H1 (cell line): ENCODE data around the gene SOSTDC1. TPM values are rescaled to one million over a fixed set of nuclear protein-coding genes. Genes with fewer than 3 reads are reported as not detected.

ENCODE experiments used
- BRCA1 ChIP-seq: IDR thresholded peaks from 2 replicates; pipeline ENCODE4 v1.6.1; 2012; ENCODE audit warnings: low read depth, low read length, improper control_type of control experiment
- CHD2 ChIP-seq: IDR thresholded peaks from 2 replicates; pipeline ENCODE4 v1.6.1; 2012; ENCODE audit warnings: low read length, improper control_type of control experiment
- CTCF ChIP-seq, 3 experiments: IDR thresholded peaks; 1 replicate in 2 of 3; 2 replicates in 1 of 3; pipeline versions ENCODE4 v1.5.1 to v1.6.1; 2011; ENCODE audit warnings: low read length in 3 of 3, mild to moderate bottlenecking in 3 of 3, inconsistent platforms in 2 of 3, low read depth in 1 of 3, moderate library complexity in 1 of 3; ENCODE audit not compliant: insufficient read depth in 1 of 3; ENCODE audit errors: control extremely low read depth in 1 of 3
- NRF1 ChIP-seq: IDR thresholded peaks from 2 replicates; pipeline ENCODE4 v1.6.1; 2011; ENCODE audit warnings: mild to moderate bottlenecking, low read depth, low read length, improper control_type of control experiment
- RAD21 ChIP-seq, 2 experiments: IDR thresholded peaks in 1 of 2; conservative IDR thresholded peaks in 1 of 2; 2 replicates each; pipeline ENCODE4 v1.6.1; 2011; ENCODE audit warnings: low read depth in 2 of 2, low read length in 2 of 2, improper control_type of control experiment in 1 of 2, inconsistent platforms in 1 of 2, mild to moderate bottlenecking in 1 of 2, moderate library complexity in 1 of 2
- TAF7 ChIP-seq: optimal IDR thresholded peaks from 2 replicates; pipeline ENCODE3; 2011; ENCODE audit warnings: low read depth, mild to moderate bottlenecking, inconsistent platforms, low read length, moderate library complexity, borderline replicate concordance
- polyA plus RNA-seq, 7 experiments: library from polyadenylated mRNA; depleted of rRNA in 3 of 7; stranded (reverse) in 5 of 7; unstranded in 2 of 7; fragments of >200 nt in 5 of 7; fragments of 200-250 nt in 2 of 7; gene quantifications; 1 replicate in 5 of 7; 2 replicates in 1 of 7; 4 replicates in 1 of 7; pipeline versions ENCODE4 v1.2.1 to v1.2.3, GENCODE V29; 2011 to 2013; ENCODE audit warnings: missing spikeins in 2 of 7, mixed read lengths in 2 of 7
- total RNA-seq: library from RNA; stranded (reverse); fragmentation: NEBNext Ultra II Directional; extraction: Animal tissue kit (Norgen Biotek cat#: 25700); gene quantifications from 2 replicates; pipeline ENCODE4 v1.2.1, GENCODE V29; 2021
- TF ChIP-seq, protein P1 (sequence below): fragments of 300-600 bp; sonication (generic); IDR thresholded peaks from 2 replicates; pipeline ENCODE4 v1.7.1; 2012; ENCODE audit warnings: low read length, moderate library complexity, mild to moderate bottlenecking, inconsistent platforms; ENCODE audit not compliant: insufficient replicate concordance

Gene SOSTDC1
- total and polyA plus RNA-seq, 2 of the 8 experiments (the other 6 are each of a cell fraction or from before 2014, with no cell fraction given): 0.35 to 0.79 TPM

DNA sequence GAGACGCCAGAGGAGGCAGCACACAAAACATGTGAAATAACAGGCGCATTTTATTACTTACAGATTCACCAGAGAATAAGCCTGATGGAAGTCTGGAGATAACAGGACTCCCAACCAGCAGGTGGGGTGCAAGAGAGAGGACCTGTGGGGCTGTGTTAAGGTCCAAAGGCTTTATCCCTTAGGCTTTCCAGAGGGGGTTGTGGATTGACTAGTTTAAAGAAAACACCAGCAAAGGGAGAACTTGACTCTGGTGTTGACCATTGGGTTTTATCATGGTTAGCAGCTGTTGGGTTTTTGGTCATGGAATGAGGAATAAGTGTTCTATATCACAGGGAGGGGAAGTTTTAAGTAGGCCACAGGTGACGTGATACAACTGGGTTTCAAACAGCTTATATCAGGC lies 42.6 kb downstream of the SOSTDC1 start (continued):
- TF ChIP-seq, protein P1, sequence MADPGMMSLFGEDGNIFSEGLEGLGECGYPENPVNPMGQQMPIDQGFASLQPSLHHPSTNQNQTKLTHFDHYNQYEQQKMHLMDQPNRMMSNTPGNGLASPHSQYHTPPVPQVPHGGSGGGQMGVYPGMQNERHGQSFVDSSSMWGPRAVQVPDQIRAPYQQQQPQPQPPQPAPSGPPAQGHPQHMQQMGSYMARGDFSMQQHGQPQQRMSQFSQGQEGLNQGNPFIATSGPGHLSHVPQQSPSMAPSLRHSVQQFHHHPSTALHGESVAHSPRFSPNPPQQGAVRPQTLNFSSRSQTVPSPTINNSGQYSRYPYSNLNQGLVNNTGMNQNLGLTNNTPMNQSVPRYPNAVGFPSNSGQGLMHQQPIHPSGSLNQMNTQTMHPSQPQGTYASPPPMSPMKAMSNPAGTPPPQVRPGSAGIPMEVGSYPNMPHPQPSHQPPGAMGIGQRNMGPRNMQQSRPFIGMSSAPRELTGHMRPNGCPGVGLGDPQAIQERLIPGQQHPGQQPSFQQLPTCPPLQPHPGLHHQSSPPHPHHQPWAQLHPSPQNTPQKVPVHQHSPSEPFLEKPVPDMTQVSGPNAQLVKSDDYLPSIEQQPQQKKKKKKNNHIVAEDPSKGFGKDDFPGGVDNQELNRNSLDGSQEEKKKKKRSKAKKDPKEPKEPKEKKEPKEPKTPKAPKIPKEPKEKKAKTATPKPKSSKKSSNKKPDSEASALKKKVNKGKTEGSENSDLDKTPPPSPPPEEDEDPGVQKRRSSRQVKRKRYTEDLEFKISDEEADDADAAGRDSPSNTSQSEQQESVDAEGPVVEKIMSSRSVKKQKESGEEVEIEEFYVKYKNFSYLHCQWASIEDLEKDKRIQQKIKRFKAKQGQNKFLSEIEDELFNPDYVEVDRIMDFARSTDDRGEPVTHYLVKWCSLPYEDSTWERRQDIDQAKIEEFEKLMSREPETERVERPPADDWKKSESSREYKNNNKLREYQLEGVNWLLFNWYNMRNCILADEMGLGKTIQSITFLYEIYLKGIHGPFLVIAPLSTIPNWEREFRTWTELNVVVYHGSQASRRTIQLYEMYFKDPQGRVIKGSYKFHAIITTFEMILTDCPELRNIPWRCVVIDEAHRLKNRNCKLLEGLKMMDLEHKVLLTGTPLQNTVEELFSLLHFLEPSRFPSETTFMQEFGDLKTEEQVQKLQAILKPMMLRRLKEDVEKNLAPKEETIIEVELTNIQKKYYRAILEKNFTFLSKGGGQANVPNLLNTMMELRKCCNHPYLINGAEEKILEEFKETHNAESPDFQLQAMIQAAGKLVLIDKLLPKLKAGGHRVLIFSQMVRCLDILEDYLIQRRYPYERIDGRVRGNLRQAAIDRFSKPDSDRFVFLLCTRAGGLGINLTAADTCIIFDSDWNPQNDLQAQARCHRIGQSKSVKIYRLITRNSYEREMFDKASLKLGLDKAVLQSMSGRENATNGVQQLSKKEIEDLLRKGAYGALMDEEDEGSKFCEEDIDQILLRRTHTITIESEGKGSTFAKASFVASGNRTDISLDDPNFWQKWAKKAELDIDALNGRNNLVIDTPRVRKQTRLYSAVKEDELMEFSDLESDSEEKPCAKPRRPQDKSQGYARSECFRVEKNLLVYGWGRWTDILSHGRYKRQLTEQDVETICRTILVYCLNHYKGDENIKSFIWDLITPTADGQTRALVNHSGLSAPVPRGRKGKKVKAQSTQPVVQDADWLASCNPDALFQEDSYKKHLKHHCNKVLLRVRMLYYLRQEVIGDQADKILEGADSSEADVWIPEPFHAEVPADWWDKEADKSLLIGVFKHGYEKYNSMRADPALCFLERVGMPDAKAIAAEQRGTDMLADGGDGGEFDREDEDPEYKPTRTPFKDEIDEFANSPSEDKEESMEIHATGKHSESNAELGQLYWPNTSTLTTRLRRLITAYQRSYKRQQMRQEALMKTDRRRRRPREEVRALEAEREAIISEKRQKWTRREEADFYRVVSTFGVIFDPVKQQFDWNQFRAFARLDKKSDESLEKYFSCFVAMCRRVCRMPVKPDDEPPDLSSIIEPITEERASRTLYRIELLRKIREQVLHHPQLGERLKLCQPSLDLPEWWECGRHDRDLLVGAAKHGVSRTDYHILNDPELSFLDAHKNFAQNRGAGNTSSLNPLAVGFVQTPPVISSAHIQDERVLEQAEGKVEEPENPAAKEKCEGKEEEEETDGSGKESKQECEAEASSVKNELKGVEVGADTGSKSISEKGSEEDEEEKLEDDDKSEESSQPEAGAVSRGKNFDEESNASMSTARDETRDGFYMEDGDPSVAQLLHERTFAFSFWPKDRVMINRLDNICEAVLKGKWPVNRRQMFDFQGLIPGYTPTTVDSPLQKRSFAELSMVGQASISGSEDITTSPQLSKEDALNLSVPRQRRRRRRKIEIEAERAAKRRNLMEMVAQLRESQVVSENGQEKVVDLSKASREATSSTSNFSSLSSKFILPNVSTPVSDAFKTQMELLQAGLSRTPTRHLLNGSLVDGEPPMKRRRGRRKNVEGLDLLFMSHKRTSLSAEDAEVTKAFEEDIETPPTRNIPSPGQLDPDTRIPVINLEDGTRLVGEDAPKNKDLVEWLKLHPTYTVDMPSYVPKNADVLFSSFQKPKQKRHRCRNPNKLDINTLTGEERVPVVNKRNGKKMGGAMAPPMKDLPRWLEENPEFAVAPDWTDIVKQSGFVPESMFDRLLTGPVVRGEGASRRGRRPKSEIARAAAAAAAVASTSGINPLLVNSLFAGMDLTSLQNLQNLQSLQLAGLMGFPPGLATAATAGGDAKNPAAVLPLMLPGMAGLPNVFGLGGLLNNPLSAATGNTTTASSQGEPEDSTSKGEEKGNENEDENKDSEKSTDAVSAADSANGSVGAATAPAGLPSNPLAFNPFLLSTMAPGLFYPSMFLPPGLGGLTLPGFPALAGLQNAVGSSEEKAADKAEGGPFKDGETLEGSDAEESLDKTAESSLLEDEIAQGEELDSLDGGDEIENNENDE: no peak
- TF ChIP-seq RAD21 (IDR thresholded peaks at IDR 0.05 in 1 of 2, conservative IDR thresholded peaks at IDR 0.05 in 1 of 2; ENCODE audit: low read depth in 2 of 2, low read length in 2 of 2) (peak; percentile 13 to 31; a peak in 3 of 4 replicates), CHD2 (no peak), BRCA1 (no peak), NRF1 (no peak), CTCF (IDR thresholded peaks at IDR 0.05; ENCODE audit: control extremely low read depth in 1 of 3, insufficient read depth in 1 of 3, low read depth in 1 of 3, low read length in 3 of 3) (no peak), TAF7 (no peak)
